ENCODE results near the gene EHD2.
A peak's percentile ranks its signal among the peaks of the same experiment; 100 is the strongest.
"Not testable (repeated sequence)": the region's sequence is repeated elsewhere in the genome, so short reads cannot be mapped to it uniquely, and the experiment has no call there.

The EHD2 gene

DNA sequence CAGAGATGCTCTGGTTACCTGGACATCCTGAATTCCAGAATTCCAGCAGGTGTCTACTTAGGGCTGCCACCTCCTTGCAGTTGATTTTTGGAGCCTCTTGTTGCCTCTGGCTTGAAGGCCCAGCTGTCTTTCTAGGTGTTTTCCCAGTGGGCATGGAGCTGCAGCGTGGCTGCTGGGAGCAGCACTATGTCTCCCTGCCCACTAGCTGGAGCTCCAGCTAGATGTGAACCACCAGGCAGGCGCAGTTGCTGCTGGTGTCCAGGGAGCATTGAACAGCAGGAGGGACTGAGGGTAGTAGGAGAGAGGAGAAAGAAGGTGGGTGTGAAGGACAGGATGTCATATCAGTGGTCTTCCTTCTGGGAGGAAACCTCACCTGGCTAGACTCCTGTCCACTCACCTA lies 55.4 kb downstream of the EHD2 start:
- no peak for DNase-seq (ENCODE audit: low read depth)

DNA sequence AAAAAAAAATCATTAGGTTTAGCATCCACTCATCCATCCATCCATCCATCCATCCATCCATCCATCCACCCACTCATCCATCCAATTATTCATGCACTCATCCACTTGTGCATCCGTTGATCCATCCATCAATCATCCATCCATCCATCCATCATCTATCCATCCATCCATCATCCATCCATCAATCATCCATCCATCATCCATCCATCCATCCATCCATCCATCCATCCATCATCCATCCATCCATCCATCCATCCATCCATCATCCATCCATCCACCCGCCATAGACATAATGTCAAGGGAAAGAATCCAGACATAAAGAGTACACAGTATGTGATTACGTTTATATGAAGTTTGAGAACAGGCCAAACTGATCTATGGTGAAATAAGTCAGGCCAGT lies 56.3 kb downstream of the EHD2 start:
- no peak for DNase-seq (ENCODE audit: low read depth)

DNA sequence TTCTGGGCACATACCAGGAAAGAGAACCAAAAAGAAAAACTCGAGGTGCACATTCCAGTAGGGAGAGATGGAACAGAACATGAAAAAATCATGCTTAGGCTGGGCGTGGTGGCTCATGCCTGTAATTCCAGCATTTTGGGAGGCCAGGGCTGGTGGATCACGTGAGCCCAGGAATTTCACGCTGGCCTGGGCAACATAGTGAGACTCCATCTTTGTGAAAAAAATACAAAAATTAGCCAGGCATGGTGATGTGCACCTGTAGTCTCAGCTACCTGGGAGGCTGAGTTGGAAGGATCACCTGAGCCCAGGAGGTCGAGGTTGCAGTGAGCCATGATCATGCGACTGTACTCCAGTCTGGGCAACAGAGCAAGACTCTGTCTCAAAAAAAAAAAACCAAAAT lies 58.1 kb downstream of the EHD2 start:
- DNase-seq (ENCODE audit: low read depth) = not testable (repeated sequence)

DNA sequence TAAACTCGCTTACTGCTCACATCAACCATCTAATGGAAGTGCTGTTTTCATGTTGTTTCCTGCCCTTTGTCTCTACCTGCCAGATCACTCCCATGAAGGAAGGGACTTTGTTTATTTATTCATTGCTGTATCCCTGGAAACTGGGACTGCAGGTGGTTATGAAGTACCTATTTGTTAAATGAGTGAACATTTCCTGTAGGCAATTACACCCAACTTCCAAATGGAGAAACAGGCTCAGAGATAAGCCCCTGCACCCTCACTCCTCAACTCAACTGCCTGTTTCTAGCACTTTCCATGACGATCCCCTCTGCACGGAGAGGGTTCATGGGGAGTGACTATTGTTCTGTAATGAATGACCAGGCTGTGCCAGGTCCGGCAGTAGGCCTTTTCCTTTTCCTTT lies 63.3 kb downstream of the EHD2 start:
- no peak for DNase-seq (ENCODE audit: low read depth)

DNA sequence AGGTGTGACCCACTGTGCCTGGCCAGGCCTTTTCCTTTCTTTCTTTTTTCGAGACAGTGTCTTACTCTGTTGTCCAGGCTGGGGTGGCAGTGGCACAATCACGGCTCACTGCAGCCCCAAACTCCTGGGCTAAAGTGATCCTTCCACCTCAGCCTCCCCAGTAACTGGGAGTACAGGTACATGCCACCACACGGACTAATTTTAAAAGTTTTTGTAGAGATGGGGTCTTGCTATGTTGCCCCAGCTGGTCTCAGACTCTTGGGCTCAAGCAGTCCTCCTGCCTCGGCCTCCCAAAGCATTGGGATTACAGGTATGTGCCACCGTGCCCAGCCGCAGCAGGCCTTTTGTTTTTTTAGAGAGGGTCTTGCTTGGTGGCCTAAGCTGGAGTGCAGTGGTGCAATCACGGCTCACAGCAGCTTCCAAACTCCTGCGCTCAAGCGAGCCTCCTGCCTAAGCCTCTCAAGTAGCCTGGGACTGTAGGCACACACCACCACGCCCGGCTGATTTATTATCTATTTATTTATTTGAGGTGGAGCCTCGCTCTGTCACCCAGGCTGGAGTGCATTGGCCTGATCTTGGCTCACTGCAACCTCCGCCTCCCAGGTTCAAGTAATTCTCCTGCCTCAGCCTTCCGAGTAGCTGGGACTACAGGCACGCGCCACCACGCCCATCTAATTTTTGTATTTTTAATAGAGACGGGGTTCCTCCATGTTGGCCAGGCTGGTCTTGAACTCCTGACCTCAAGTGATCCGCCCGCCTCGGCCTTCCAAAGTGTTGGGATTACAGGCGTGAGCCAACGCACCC lies 64.2 kb downstream of the EHD2 start:
- not testable (repeated sequence) for DNase-seq (ENCODE audit: low read depth)

DNA sequence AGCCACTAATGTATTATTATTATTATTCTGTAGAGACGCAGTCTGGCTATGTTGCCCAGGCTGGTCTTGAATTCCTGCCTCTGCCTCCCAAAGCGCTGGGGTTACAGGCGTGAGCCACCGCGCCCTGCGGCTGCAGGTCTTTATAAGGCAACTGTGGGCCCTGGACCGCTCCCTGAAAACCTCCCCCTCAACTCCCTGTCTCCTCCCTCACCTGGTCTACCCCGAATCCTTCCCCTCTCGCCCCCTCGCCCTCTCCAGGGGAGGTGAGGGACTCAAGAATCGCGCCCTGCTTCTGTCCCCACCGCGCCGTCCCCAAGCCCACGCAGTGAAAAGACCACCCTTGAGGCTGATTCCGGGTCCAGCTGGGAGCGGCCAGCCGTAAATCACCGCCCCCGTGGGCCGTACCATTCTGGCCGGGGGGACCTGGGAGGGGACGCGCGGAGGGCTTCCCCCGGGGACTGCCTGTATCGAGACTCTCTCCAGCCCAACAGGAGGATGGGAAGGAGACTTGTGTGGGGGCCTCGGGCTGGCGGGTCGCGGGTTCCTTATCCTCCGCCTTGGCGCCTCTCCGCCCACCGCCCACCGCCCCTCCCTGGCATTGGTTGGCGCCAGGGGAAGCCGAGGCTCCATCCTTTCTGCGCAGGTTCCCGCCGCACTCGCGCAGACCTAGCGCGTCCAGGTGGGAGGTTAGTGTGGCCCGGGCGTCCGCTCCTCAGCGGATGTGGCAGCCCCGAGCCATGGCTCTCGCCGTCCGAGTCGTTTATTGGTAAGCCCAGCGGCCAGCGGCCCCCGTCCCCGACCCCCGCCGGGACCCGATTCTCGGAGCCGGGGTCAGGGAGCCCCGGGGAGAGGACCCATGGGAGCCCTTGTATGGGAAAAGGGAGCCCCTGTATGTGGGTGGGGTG lies 65.1 kb downstream of the EHD2 start, which contains the start of gene SELENOW:
TSS of gene SELENOW (plus strand) at position 655 of the 905 bp plus-strand sequence. CDS start at position 738, 83 bp downstream.
- DNase-seq (ENCODE audit: low read depth) = peak; percentile 61

DNA sequence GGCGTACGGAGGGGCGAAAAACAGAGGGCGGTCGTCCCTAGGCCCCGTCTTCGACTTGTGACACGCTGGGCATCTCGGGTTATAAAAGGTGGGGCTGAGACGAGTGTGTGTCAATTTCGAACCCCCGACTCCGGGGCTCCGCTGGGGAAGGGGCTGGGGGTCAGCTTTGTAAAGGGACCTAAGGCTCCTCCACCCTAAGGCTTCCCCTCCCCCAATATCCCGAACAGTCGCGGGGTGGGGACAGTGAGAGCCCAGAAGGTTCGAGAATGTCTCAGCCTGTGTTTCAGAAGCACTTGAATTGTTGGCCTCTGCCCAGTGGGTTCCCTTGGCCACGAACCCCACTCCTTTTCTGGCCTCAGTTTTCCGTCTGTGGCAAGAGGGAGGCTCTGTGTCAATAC lies 65.7 kb downstream of the EHD2 start:
- no peak for DNase-seq (ENCODE audit: low read depth)

DNA sequence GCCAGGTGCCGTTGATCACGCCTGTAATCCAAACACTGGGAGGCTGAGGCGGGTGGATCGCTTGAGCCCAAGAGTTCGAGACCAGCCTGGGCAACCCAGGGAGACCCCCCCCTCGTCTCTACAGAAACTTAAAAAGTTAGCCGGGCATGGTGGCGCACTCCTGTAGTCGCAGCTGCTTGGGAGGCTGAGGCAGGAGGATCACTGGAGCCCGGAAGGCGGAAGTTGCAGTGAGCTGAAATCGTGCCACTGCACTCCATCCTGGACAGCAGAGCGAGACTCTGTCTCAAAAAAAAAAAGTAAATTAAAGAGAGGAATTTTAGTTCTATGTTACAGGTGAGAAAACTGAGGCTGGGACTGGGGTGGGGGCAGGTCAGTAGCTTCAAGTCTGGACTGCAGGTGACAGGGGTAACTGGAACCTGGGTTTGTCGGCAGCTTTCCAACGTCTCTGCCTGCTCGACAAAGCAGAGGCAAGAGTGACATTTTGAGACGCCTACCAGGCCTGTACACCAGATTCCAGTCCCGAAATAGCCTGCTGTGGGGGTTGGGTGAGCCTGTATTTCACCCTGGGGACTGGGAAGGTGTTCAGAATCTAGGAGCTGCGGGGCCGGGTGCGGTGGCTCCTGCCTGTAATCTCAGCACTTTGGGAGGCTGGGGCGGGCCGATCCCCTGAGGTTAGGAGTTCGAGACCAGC lies 66.4 kb downstream of the EHD2 start:
- DNase-seq (ENCODE audit: low read depth) = no peak

DNA sequence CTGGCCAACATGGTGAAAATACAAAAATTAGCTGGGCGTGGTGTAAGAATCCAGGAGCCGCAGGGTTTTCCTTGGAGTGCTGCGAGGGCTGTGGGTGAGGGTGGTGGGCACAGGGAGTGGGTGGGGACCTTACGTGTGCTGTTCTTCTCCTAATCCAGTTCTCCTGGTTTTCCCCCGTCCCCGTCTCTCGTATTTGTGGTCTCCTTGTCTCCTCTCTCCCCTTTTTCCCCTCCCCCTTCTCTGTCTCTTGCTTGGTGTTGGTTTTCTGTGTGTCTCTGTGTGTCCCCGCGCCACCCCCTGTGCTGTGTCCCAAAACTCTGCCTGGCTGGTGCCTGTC lies 67.0 kb downstream of the EHD2 start:
- DNase-seq (ENCODE audit: low read depth) = no peak

DNA sequence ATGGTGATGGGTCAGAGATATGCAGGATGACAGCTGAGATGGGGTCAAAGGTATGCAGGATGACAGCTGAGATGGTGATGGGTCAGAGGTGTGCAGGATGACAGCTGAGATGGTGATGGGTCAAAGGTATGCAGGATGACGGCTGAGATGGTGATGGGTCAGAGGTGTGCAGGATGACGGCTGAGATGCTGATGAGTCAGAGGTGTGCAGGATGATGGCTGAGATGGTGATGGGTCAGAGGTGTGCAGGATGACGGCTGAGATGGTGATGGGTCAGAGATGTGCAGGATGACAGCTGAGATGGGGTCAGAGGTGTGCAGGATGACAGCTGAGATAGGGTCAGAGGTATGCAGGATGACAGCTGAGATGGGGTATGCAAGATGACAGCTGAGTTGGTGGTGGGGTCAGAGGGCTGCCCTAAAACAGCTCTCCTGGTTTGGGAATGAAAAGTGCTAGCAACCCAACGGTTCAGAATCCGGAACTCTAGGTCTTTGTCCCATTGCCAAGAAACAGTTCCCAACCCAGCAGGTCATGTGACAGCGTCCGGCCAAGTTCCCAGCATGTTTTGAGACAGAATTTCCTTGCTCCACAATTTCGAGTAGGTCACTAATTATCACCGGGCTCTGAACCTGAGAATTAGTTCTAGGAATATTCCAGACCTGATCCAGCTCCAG lies 68.5 kb downstream of the EHD2 start:
- no peak for DNase-seq (ENCODE audit: low read depth)

DNA sequence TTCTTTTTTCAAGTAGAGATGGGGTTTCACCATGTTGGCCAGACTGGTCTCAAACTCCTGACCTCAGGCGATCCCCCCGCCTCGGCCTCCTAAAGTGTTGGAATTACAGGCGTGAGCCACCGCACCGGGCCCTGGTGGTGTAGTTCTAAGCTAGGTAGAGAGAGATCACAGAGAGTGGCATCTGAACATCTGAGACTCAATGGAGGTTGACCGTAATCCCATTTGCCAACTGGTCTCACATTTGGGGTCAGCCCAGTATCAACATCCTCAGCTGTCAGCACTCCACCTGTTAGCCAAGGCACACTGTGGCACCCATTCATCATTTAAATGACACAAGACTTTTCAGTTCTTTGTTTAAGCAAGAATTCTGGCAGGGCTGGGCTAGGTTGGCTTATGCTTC lies 73.3 kb downstream of the EHD2 start:
- DNase-seq (ENCODE audit: low read depth) = no peak

DNA sequence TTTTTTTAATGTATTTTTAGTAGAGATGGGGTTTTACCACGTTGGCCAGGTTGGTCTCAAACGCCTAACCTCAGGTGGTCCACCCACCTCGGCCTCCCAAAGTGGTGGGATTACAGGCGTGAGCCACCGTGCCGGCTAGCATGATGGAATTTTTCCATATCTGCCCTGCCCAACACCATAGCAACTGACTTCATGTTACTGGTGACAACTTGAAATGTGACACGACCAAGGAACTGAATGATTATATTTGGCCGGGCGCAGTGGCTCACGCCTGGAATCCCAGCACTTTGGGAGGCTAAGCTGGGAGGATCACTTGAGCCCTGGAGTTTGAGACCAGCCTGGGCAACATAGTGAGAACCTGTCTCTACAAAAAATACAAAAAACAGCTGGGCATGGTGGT lies 74.1 kb downstream of the EHD2 start:
- not testable (repeated sequence) for DNase-seq (ENCODE audit: low read depth)

DNA sequence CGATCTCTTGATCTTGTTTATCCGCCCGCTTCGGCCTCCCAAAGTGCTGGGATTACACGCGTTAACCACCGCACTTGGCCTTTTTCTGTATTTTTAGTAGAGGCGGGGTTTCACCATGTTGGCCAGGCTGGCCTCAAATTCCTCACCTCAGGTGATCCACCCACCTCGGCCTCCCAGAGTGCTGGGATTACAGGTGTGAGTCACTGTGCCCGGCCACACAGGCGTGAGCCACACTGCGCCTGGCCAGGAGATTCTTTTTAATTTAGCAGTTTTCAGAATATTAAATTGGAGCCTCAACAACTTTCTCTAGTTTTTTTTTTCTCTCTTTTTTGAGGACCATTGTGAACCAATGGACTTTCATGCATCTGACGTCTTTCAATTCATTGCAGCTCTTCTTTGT lies 76.6 kb downstream of the EHD2 start:
- not testable (repeated sequence) for DNase-seq (ENCODE audit: low read depth)

DNA sequence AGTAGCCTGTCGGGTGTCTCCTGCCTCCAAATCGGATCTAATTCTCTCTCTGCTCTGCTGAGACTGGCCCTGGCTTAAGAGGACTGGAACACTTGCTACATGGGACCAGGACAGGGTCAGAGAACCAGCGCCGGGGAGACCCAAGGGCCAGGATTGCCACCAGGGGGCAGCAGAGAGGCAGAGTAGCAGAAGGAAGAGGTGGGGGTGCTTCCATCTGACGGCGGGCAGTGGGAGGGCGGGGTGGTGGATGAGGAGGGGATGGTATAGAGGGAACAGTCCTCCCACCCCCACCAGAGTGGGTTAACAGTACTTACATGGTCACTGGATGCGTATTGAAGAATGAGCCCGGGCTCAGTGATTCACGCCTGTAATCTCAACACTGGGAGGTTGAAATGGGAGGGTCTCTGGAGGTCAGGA lies 77.2 kb downstream of the EHD2 start:
- peak; percentile 76 for DNase-seq (ENCODE audit: low read depth)

DNA sequence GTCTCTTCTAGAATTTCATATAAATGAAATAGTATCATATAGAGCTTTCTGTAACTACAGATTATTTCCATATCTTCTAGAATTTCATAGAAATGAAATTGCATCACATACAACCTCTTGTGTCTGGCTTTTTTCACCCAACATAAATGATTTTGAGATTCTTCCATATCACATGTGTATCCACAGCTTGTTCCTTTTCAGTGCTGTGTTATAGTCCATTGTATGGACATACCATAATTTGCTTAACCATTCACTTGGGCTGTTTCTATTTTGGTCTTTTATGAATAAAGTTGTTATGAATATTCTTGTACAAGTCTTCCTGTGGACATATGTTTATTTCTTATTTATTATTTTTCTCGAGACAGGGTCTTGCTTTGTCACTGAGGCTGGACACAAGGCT lies 79.4 kb downstream of the EHD2 start:
- no peak for DNase-seq (ENCODE audit: low read depth)

Data from activated T-helper 9 cell treated with anti-CD3 and anti-CD28 coated beads, Interleukin-2, amount 50 U/mL, for 16 hours (primary cell).